COR-L47 (cell line): ENCODE results near the gene TSHZ2.
"Not testable (repeated sequence)": the region's sequence is repeated elsewhere in the genome, so short reads cannot be mapped to it uniquely, and the experiment has no call there.

ENCODE experiments used
- DNase-seq: peaks from one replicate; lab custom pipeline; 2025; lab: John Stamatoyannopoulos, UW

TSHZ2 gene

GRCh38 chr20:53411891-53412290 lies 439.7 kb downstream of the TSHZ2 start:
- no peak for DNase-seq

- no peak for DNase-seq
Measured at GRCh38 chr20:53412577-53413185, 440.5 kb downstream of the TSHZ2 start.

GRCh38 chr20:53413186-53413631 lies 441.1 kb downstream of the TSHZ2 start:
- no peak for DNase-seq

GRCh38 chr20:53413845-53414244 lies 441.7 kb downstream of the TSHZ2 start:
- not testable (repeated sequence) for DNase-seq

GRCh38 chr20:53419693-53420460 lies 447.7 kb downstream of the TSHZ2 start:
- no peak for DNase-seq

GRCh38 chr20:53421343-53421742 lies 449.2 kb downstream of the TSHZ2 start:
- no peak for DNase-seq

GRCh38 chr20:53422039-53422438 lies 449.9 kb downstream of the TSHZ2 start:
- DNase-seq = no peak

DNA sequence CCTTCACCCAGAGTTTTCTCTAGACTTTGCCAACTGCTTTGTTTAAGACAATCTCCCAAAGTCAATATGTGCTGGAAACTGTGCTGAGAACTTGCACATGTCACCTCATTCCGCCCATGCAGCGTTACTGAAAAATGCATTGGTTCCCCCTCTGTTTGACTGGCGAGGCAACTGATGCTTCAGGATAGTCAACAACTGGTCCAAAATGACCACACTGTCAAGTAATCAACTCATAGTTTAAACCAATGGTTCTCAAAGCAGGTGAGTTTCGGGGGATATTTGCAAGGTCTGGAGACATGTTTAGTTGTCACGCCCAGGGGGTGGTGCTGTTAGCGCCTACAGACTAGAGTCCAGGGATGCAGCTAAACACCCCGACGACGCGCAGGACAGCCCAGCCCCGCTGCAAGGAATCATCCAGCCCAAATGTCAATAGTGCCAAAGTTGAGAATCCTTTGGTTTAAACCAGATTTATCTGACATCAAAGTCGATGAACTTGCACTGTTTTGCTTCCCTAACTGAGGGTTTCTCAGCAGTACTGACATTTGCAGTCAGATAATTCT lies 451.5 kb downstream of the TSHZ2 start:
- no peak for DNase-seq

DNA sequence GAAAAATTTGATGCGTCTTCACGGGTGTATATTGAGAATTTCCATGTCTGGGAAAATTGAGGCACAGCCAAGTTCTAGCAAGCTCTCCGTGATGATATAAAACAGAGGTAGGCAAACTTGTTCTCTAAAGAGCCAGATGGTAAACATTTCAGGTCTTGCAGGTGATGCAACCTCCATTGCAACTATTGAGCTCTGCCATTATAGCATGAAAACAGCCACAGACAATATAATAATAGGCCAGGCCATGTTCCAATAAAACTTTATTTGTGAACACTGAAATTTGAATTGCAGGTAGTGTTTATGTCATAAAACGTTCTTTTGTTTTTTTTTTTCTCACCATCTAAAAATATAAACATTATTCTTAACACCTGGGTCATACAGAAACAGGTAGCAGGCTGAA lies 453.3 kb downstream of the TSHZ2 start:
- no peak for DNase-seq

DNA sequence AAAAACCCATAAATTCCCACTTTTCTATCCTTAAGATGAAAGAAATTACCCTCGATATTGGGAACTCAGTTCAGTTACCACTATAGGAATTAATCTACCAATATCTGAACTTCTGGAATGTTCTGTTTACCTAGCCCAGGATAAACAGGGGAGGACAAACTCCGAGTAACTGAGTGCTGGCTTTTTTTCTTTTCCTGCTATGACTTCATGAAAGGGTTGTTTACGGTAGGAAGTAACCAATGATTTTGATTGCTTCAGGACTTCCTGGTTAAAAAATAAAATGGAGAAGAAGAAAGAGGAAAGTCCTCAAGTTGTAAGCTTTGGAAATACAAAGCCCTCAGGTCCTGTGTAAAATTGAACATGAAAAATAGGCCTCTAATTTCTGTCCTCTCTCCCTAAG lies 453.8 kb downstream of the TSHZ2 start:
- DNase-seq = no peak

DNA sequence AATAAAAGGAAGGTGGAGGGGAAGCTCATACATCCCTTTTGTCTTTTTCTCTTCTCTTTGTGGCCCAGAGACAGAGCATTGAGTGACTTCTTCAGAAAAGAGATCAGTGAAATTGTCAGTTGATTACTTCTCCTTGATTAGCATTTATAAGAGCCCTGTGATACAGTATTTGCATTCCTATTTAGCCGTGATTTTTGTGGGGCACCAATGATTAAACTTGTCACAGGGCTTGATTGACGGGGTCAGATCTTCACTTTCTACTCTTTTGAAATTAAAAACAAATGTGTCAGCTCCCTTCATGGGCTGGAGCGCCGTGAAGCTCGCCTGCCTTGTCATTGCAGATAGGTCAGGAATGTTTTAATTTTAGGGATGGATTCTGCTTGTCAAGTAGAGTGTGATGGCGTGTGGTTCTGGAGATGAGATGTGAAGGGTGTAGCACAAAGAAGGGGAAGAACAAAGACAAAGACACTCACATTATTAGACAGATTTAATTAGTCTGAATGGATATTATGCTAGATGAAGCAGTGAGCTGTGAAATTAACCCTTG lies 454.7 kb downstream of the TSHZ2 start:
- DNase-seq = no peak

DNA sequence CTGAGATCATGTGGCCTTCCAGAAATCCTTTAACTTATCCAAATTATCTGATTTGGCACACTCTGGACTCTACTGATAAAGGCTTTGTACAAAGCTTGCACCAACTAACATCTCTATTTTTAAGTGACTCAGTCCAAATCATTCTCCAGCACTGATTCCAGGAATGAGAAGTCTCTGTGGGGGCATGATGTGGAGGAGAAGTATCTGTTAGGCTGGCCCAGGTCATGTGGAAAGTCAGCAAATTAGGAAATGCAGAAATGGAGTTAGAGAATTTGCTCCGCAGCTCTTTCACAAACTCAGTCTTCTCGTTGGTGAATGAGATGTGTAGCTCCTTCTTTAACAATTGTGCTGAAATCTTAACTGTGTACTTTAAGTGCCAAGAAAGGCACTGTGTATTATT lies 455.8 kb downstream of the TSHZ2 start:
- no peak for DNase-seq

GRCh38 chr20:53428588-53428987 lies 456.4 kb downstream of the TSHZ2 start:
- DNase-seq = no peak

DNA sequence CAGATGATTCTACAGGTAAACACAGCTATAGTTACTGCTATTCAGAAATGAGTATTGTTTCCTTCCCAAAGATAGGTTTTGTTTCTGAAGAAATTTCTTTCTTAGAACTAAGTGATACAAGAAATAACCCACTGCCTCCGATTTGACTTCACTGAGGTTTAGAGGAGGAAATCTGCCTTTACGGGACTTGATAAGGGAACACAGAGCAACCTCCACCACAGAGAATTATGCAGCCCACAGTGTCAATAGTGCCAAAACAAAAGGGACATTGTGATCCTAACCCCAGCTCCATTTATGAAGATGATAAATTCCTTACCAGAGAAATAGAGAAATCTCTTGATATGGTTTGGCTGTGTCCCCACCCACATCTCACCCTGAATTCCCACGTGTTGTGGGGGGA lies 456.8 kb downstream of the TSHZ2 start:
- DNase-seq = no peak

GRCh38 chr20:53434662-53435061 lies 462.5 kb downstream of the TSHZ2 start:
- no peak for DNase-seq

DNA sequence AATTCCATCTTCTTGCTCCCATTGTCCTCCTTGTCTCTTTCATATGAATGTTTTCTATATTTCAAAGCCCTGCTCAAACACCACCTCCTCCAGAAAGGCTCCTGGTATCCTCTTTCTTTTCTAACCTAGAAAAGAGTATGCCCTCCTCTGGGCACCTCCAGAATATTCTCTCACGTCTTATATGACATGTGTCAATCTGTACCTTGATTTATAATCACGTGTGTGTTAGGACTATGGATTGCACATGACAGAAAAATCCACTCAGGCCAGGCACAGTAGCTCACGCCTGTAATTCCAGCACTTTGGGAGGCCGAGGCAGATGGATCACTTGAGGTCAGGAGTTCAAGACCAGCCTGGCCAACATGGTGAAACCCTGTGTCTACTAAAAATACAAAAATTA lies 464.8 kb downstream of the TSHZ2 start:
- DNase-seq = not testable (repeated sequence)

DNA sequence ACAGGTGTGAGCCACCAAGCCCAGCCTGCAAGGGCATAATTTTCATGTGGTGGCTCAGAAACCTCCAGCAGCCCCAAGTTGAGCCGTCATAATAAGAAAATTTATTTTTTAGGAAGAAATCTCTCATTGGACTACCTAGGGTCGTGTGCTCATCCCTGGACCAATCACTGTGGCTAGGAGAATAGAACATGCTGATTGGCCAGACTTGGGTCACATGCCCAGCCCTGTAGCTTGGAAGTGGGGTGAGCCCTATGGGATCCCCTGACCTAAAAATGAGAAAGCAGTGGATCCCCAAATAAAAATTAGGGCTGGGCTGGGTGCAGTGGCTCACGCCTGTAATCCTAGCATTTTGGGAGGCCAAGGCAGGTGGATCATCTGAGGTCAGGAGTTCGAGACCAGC lies 466.2 kb downstream of the TSHZ2 start:
- DNase-seq = no peak

GRCh38 chr20:53439046-53439445 lies 466.9 kb downstream of the TSHZ2 start:
- DNase-seq = no peak

DNA sequence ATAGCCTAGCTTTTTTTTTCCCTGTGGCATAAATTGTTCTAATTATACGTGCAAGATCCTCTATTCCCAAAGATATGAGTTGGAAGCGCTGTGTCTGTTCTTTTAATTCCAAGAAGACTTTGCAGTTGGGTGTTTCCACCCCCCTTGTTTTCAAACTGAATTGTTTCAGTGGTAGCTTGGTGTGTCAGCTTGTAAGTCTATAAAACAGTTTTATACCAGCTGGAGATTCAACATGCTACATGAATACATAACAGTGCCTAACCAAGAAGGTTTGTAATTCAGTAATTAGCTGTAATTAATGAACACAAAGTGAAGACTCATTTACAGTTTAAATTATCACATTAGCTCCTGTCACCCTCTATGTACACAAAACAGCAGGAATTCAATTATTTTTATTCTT lies 467.5 kb downstream of the TSHZ2 start:
- DNase-seq = no peak

GRCh38 chr20:53444401-53445149 lies 472.4 kb downstream of the TSHZ2 start:
- DNase-seq = no peak

GRCh38 chr20:53445321-53445731 lies 473.2 kb downstream of the TSHZ2 start:
- no peak for DNase-seq

- no peak for DNase-seq
Measured at GRCh38 chr20:53445932-53446331, 473.8 kb downstream of the TSHZ2 start.
